ENCODE measurements around the gene KRTAP4-8. TPM values are rescaled to one million over a fixed set of nuclear protein-coding genes. Genes with fewer than 3 reads are reported as not detected.
"Not testable (repeated sequence)": the region's sequence is repeated elsewhere in the genome, so short reads cannot be mapped to it uniquely, and the experiment has no call there.

The KRTAP4-8 gene
- total and polyA plus RNA-seq, 2 experiments from 2014 or later, result not detected

DNA sequence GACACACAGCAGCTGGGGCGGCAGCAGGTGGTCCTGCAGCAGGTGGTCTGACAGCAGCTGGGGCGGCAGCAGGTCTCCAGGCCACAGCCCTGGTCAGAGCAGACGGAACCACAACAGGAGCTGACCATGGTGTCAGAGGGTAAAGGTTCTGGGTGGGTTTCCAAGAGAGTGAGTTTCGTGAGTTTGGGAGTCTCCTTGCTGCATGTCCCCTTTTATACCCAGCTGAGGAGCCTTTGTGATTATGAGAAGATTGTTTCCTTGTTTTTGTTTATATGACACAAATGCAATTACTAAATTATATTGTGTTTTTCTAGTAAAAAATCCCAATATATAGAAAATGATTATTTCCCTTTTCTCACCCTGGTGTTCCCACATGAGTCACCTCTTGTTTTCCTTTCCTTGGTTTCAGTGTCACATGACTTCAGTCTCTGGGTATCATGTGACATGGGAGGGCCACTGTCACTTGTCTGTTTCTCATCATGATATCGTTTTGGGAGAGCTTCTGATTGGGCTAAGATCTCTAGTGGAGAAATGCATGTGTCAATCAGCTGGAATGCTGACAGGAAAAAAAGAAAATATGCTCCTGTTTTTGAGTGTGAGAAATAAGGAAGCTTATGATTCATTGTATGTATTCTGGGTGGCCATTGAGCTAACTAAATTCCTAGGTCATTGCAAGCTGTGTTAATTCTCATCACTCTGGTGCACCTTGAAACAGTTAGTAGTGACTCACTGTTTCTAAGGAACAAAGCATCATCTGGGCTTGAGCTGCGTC, 42.6 kb upstream of the KRTAP4-8 start, which contains the start of gene KRTAP4-6:
Gene KRTAP4-6, minus strand, starts transcription at position 185 of the 772 bp plus-strand sequence. Its CDS starts 57 bp downstream, at position 128.
- H3K4me1 ChIP-seq (ENCODE audit: insufficient read depth), result no peaks in the 10 kb centered on the region
- H3K4me2 ChIP-seq, result no peak within 1 kb of the TSS
- H3K9me3 ChIP-seq (ENCODE audit: low read depth), result no peaks in the 10 kb centered on the region
- H3K9me2 ChIP-seq (replicated peaks; ENCODE audit: insufficient read depth), result no peaks in the 10 kb centered on the region
- no peaks in the 10 kb centered on the region for H3K79me2 ChIP-seq
- H4K20me1 ChIP-seq (ENCODE audit: insufficient read depth, poor library complexity, severe bottlenecking), result no peaks in the 10 kb centered on the region
- no peak within 1 kb of the TSS for H3K27ac ChIP-seq
- no peak for DNase-seq (ENCODE audit: low spot score)
- no peak for TF ChIP-seq EZH2 (IDR thresholded peaks at IDR 0.05; ENCODE audit: borderline replicate concordance)
- TF ChIP-seq EZH2phosphoT487 (IDR thresholded peaks at IDR 0.05; ENCODE audit: low read depth, severe bottlenecking, unreplicated experiment), result no peak
- TF ChIP-seq, protein P1, sequence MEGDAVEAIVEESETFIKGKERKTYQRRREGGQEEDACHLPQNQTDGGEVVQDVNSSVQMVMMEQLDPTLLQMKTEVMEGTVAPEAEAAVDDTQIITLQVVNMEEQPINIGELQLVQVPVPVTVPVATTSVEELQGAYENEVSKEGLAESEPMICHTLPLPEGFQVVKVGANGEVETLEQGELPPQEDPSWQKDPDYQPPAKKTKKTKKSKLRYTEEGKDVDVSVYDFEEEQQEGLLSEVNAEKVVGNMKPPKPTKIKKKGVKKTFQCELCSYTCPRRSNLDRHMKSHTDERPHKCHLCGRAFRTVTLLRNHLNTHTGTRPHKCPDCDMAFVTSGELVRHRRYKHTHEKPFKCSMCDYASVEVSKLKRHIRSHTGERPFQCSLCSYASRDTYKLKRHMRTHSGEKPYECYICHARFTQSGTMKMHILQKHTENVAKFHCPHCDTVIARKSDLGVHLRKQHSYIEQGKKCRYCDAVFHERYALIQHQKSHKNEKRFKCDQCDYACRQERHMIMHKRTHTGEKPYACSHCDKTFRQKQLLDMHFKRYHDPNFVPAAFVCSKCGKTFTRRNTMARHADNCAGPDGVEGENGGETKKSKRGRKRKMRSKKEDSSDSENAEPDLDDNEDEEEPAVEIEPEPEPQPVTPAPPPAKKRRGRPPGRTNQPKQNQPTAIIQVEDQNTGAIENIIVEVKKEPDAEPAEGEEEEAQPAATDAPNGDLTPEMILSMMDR (IDR thresholded peaks at IDR 0.05; ENCODE audit: poor library complexity), result no peak
- WGBS (ENCODE audit: low lambda C conversion rate, missing lambda C conversion rate), result 83% methylated on average over 6 of the region's 6 CpGs
- H3K27me3 ChIP-seq, result no peaks in the 10 kb centered on the region
- H3K4me3 ChIP-seq, result no peak within 1 kb of the TSS
- H3K36me3 ChIP-seq (replicated peaks; ENCODE audit: insufficient read depth, low read depth), result no peaks in the 10 kb centered on the region
- no peak within 1 kb of the TSS for H2AFZ ChIP-seq

DNA sequence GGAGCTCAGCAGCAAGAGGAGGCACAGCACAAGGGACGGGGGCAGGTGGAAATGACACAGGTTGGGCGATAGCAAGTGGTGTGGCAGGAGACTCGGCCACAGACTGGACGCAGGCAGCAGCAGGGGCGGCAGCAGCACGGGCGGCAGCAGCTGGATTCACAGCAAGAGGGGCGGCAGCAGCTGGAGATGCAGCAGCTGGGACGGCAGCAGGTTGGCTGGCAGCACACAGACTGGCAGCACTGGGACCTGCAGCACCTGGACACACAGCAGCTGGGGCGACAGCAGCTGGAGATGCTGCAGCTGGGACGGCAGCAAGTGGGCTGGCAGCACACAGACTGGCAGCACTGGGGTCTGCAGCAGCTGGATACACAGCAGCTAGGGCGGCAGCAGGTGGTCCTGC, 41.9 kb upstream of the KRTAP4-8 start:
- H3K27ac ChIP-seq; H3K27me3 ChIP-seq; H2AFZ ChIP-seq; H3K4me2 ChIP-seq; DNase-seq (ENCODE audit: low spot score); H3K4me1 ChIP-seq (ENCODE audit: insufficient read depth); H3K36me3 ChIP-seq (replicated peaks; ENCODE audit: insufficient read depth, low read depth); H3K79me2 ChIP-seq; H4K20me1 ChIP-seq (ENCODE audit: insufficient read depth, poor library complexity, severe bottlenecking); H3K9me2 ChIP-seq (replicated peaks; ENCODE audit: insufficient read depth); H3K9me3 ChIP-seq (ENCODE audit: low read depth); H3K4me3 ChIP-seq: not testable (repeated sequence)
- WGBS (ENCODE audit: low lambda C conversion rate, missing lambda C conversion rate), result 92% methylated on average over 11 of the region's 12 CpGs

DNA sequence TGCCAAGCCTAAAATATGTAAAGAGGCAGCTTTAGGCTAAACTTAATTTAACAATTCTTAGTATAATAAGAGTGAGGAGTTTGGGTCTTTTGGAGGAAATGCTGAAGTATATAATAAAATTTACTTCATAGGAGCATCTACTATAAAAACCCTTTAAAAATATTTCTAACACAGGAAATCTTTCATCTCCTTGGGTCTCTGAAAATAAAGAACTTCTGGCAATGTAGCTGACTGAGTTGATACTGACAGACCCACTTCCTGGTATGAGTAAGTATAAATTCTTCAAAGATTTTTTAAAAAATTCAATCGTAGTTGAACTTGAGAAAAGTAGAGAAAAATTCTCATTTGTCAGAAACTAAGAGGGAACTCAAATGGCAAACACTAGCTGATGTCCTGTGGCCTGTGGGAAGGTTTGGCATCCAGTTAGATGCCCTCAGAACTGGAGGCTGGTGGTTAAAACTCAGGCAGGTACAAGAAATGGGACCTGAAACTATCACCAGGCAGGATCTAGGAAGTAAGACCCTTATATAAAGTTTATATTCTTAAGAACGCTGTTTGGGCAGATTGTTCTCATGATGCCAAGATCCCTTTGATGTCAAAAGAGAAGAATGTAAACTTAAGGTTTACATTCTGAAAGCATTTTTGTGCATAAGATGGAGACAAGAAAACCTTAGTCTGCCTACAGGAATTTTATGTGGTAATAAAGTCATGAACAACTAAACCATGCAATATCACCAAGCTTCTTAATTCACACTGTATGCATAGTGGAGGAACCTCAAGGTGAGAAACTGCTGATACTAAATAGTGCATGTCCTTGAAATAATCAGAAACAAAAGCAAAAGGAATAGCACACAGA, 36.2 kb upstream of the KRTAP4-8 start:
- H3K4me2 ChIP-seq, result no peak overlapping the region
- no peaks in the 10 kb centered on the region for H4K20me1 ChIP-seq (ENCODE audit: insufficient read depth, poor library complexity, severe bottlenecking)
- H3K4me1 ChIP-seq (ENCODE audit: insufficient read depth), result no peaks in the 10 kb centered on the region
- no peaks in the 10 kb centered on the region for H3K9me2 ChIP-seq (replicated peaks; ENCODE audit: insufficient read depth)
- no peaks in the 10 kb centered on the region for H3K79me2 ChIP-seq
- TF ChIP-seq EZH2phosphoT487 (IDR thresholded peaks at IDR 0.05; ENCODE audit: low read depth, severe bottlenecking, unreplicated experiment) (no peak), EZH2 (IDR thresholded peaks at IDR 0.05; ENCODE audit: borderline replicate concordance) (no peak)
- TF ChIP-seq, protein P1 (IDR thresholded peaks at IDR 0.05; ENCODE audit: poor library complexity), result no peak
- WGBS (ENCODE audit: low lambda C conversion rate, missing lambda C conversion rate), result 58% methylated on average over 2 of the region's 2 CpGs
- no peak for DNase-seq (ENCODE audit: low spot score)
- no peaks in the 10 kb centered on the region for H3K9me3 ChIP-seq (ENCODE audit: low read depth)
- H3K4me3 ChIP-seq, result no peak overlapping the region
- H3K36me3 ChIP-seq (replicated peaks; ENCODE audit: insufficient read depth, low read depth), result no peaks in the 10 kb centered on the region
- no peak overlapping the region for H2AFZ ChIP-seq
- H3K27ac ChIP-seq, result no peak overlapping the region
- no peaks in the 10 kb centered on the region for H3K27me3 ChIP-seq

GRCh38 chr17:41131979-41132378, 34.0 kb upstream of the KRTAP4-8 start:
- no peak for TF ChIP-seq EZH2 (IDR thresholded peaks at IDR 0.05; ENCODE audit: borderline replicate concordance)
- TF ChIP-seq, protein P1 (IDR thresholded peaks at IDR 0.05; ENCODE audit: poor library complexity), result no peak
- no peak for TF ChIP-seq EZH2phosphoT487 (IDR thresholded peaks at IDR 0.05; ENCODE audit: low read depth, severe bottlenecking, unreplicated experiment)
- Histone ChIP-seq H3K9me2 (replicated peaks; ENCODE audit: insufficient read depth) (no peaks in the 10 kb centered on the region), H3K27ac (no peak overlapping the region), H3K36me3 (replicated peaks; ENCODE audit: insufficient read depth, low read depth) (no peaks in the 10 kb centered on the region), H3K4me1 (ENCODE audit: insufficient read depth) (no peaks in the 10 kb centered on the region), H3K4me2 (no peak overlapping the region), H2AFZ (no peak overlapping the region), H3K27me3 (no peaks in the 10 kb centered on the region), H3K9me3 (ENCODE audit: low read depth) (no peaks in the 10 kb centered on the region), H3K4me3 (no peak overlapping the region), H4K20me1 (ENCODE audit: insufficient read depth, poor library complexity, severe bottlenecking) (no peaks in the 10 kb centered on the region), H3K79me2 (no peaks in the 10 kb centered on the region)
- DNase-seq (ENCODE audit: low spot score), result no peak
- WGBS (ENCODE audit: low lambda C conversion rate, missing lambda C conversion rate), result 87% methylated on average over 3 of the region's 3 CpGs
